GM21515 (cell line): ENCODE results near the gene COBL.

Experiments
- ATAC-seq: cut with Tn5 transposase; IDR thresholded peaks from one replicate; pipeline ENCODE4 v1.9.1; 2021; ENCODE audit not compliant: unreplicated experiment

COBL gene

GRCh38 chr7:51126813-51127617 lies 189.6 kb downstream of the COBL start:
- ATAC-seq = no peak

- ATAC-seq = no peak
Measured at GRCh38 chr7:51126324-51126723, 190.3 kb downstream of the COBL start.

GRCh38 chr7:51124321-51124720 lies 192.3 kb downstream of the COBL start:
- no peak for ATAC-seq

- ATAC-seq = no peak
Measured at GRCh38 chr7:51123322-51124019, 193.1 kb downstream of the COBL start.

GRCh38 chr7:51121931-51122425 lies 194.6 kb downstream of the COBL start:
- ATAC-seq = no peak

GRCh38 chr7:51121036-51121790 lies 195.4 kb downstream of the COBL start:
- ATAC-seq = no peak

GRCh38 chr7:51118628-51119027 lies 198.0 kb downstream of the COBL start:
- no peak for ATAC-seq

- ATAC-seq = no peak
Measured at GRCh38 chr7:51114501-51114900, 202.1 kb downstream of the COBL start.

GRCh38 chr7:51113962-51114361 lies 202.6 kb downstream of the COBL start:
- no peak for ATAC-seq

- no peak for ATAC-seq
Measured at GRCh38 chr7:51113560-51113959, 203.0 kb downstream of the COBL start.

- no peak for ATAC-seq
Measured at GRCh38 chr7:51111241-51111940, 205.2 kb downstream of the COBL start.

GRCh38 chr7:51108134-51108533 lies 208.5 kb downstream of the COBL start:
- no peak for ATAC-seq

- ATAC-seq = no peak
Measured at GRCh38 chr7:51104278-51104677, 212.3 kb downstream of the COBL start.

- no peak for ATAC-seq
Measured at GRCh38 chr7:51103718-51104117, 212.9 kb downstream of the COBL start.

GRCh38 chr7:51102828-51103227 lies 213.8 kb downstream of the COBL start:
- no peak for ATAC-seq

- ATAC-seq = no peak
Measured at GRCh38 chr7:51101111-51101757, 215.4 kb downstream of the COBL start.

- no peak for ATAC-seq
Measured at GRCh38 chr7:51090411-51090810, 226.2 kb downstream of the COBL start.

GRCh38 chr7:51085034-51085692 lies 231.4 kb downstream of the COBL start:
- ATAC-seq = no peak

GRCh38 chr7:51084121-51084520 lies 232.5 kb downstream of the COBL start:
- ATAC-seq = no peak
